HepG2 (cell line): ENCODE results near the gene OLFM4. TPM values are rescaled to one million over a fixed set of nuclear protein-coding genes. Genes with fewer than 3 reads are reported as not detected.

ENCODE experiments used
- ATAC-seq: fragments of 200-7000 bp; cut with Tn5 transposase; 3 replicates; pipeline ENCODE4 v1.9.1; 2020; ENCODE audit warnings: mild to moderate bottlenecking, moderate library complexity
- BruUV-seq: library from RNA; stranded (reverse); fragments of 400-500 nt; replicated peaks from 2 replicates; lab custom pipeline; 2021; lab: Mats Ljungman, UMichigan
- CTCF ChIA-PET: fragments of 300-600 bp; formaldehyde crosslinking; extraction: SDS; loops from one replicate; lab custom pipeline; 2021; ENCODE audit warnings: low total read pairs, inconsistent platforms, low intra/inter-chr PET ratio; lab: Yijun Ruan, JAX
- POLR2A ChIA-PET: fragments of 350-600 bp; sonication (Branson Sonifier 250); formaldehyde crosslinking; loops from one replicate; lab custom pipeline; 2020; ENCODE audit warnings: antibody characterized with exemption, inconsistent platforms; lab: Yijun Ruan, JAX
- DNase-seq: peaks from one replicate; pipeline ENCODE4 v3.0.0-alpha.2; 2015; ENCODE audit warnings: low spot score
- FAIRE-seq: peaks from 3 replicates; lab custom pipeline; 2011; peaks lifted over from hg19 to GRCh38; lab: Jason Lieb, UNC
- H2AFZ ChIP-seq: one replicate; pipeline ENCODE4 v1.6.1; 2011; ENCODE audit warnings: low read length, inconsistent platforms
- H3K27ac ChIP-seq: fragments of 300-600 bp; 3 replicates; pipeline ENCODE4 v1.8.0; 2011; ENCODE audit warnings: mixed run types, mild to moderate bottlenecking, mixed read lengths, low read length, inconsistent platforms; ENCODE audit not compliant: insufficient read depth; ENCODE audit errors: extremely low read length
- H3K27me3 ChIP-seq, 2 experiments: fragments of 200-600 bp in 1 of 2; 2 replicates in 1 of 2; 3 replicates in 1 of 2; pipeline versions ENCODE4 v1.6.0 to v1.8.0; 2011; ENCODE audit warnings: low read length in 2 of 2, mild to moderate bottlenecking in 2 of 2, moderate library complexity in 2 of 2, inconsistent platforms in 1 of 2; ENCODE audit not compliant: insufficient read depth in 2 of 2, control insufficient read depth in 1 of 2
- H3K36me3 ChIP-seq, 2 experiments: fragments of 200-600 bp in 1 of 2; replicated peaks in 1 of 2; 2 replicates in 1 of 2; 3 replicates in 1 of 2; pipeline versions ENCODE4 v1.5.1 to v1.8.0; 2011; ENCODE audit warnings: low read length in 2 of 2, inconsistent platforms in 1 of 2; ENCODE audit not compliant: insufficient read depth in 2 of 2, control insufficient read depth in 1 of 2
- H3K4me1 ChIP-seq: 2 replicates; pipeline ENCODE4 v1.5.1; 2012; ENCODE audit warnings: low read length, inconsistent platforms; ENCODE audit not compliant: insufficient read depth
- H3K4me2 ChIP-seq: 2 replicates; pipeline ENCODE4 v1.6.0; 2011; ENCODE audit warnings: low read depth, low read length, inconsistent platforms
- H3K4me3 ChIP-seq, 3 experiments: fragments of 200-600 bp in 1 of 3; sonication (generic), shearing (Covaris generic) in 1 of 3; replicated peaks in 1 of 3; 2 replicates each; pipeline ENCODE4 v1.5.1; 2011 to 2016; ENCODE audit warnings: low read length in 3 of 3, inconsistent platforms in 2 of 3, low read depth in 2 of 3, mild to moderate bottlenecking in 2 of 3, control low read depth in 1 of 3, mixed read lengths in 1 of 3; ENCODE audit not compliant: insufficient read depth in 1 of 3
- H3K79me2 ChIP-seq: one replicate; pipeline ENCODE4 v1.6.1; 2011; ENCODE audit warnings: low read length, inconsistent platforms; ENCODE audit not compliant: insufficient read depth
- H3K9ac ChIP-seq: 2 replicates; pipeline ENCODE4 v1.6.0; 2011; ENCODE audit warnings: mild to moderate bottlenecking, low read depth, low read length, inconsistent platforms; ENCODE audit not compliant: insufficient read depth
- H3K9me3 ChIP-seq: 2 replicates; pipeline ENCODE4 v1.5.1; 2012; ENCODE audit warnings: mild to moderate bottlenecking, low read length
- H4K20me1 ChIP-seq: 2 replicates; pipeline ENCODE4 v1.6.0; 2011; ENCODE audit warnings: inconsistent platforms, mild to moderate bottlenecking, low read length, moderate library complexity; ENCODE audit not compliant: insufficient read depth
- ARID2 ChIP-seq: sonication (generic); formaldehyde crosslinking; IDR thresholded peaks from 2 replicates; pipeline ENCODE4 v1.8.1; 2022; ENCODE audit warnings: mild to moderate bottlenecking, missing genetic modification reagents, borderline replicate concordance
- ATF5 ChIP-seq: sonication (generic); formaldehyde crosslinking; IDR thresholded peaks from 2 replicates; pipeline ENCODE4 v1.4.0; 2020; ENCODE audit warnings: mild to moderate bottlenecking, low read depth, missing genetic modification reagents
- CERS6 ChIP-seq: sonication (generic); formaldehyde crosslinking; IDR thresholded peaks from 2 replicates; pipeline ENCODE4 v1.5.0; 2020; ENCODE audit warnings: missing genetic modification reagents
- HNRNPH1 ChIP-seq: fragments of 200-400 bp; formaldehyde crosslinking; optimal IDR thresholded peaks from 2 replicates; pipeline ENCODE3; 2017; ENCODE audit warnings: mild to moderate bottlenecking, low read depth, low read length
- KDM3A ChIP-seq: IDR thresholded peaks from 2 replicates; pipeline ENCODE4 v1.6.1; 2018; ENCODE audit warnings: low read depth, missing compliant biosample characterization
- PPARG ChIP-seq: conservative IDR thresholded peaks from 2 replicates; pipeline ENCODE4 v1.6.1; 2016; ENCODE audit warnings: missing biosample characterization, missing genetic modification reagents
- REL ChIP-seq: sonication (generic); formaldehyde crosslinking; conservative IDR thresholded peaks from 2 replicates; pipeline ENCODE4 v1.8.0; 2022; ENCODE audit warnings: mild to moderate bottlenecking, missing genetic modification reagents, moderate library complexity
- TARDBP ChIP-seq: sonication (generic); formaldehyde crosslinking; IDR thresholded peaks from 2 replicates; pipeline ENCODE4 v1.8.0; 2022; ENCODE audit warnings: mild to moderate bottlenecking, missing genetic modification reagents
- ZBTB40 ChIP-seq, 2 experiments: fragments of 450-650 bp in 1 of 2; sonication (generic) in 1 of 2; formaldehyde crosslinking in 1 of 2; IDR thresholded peaks; 2 replicates each; pipeline versions ENCODE4 v1.6.1 to v1.8.0; 2016 to 2022; ENCODE audit warnings: antibody characterized with exemption in 1 of 2, mild to moderate bottlenecking in 1 of 2, missing genetic modification reagents in 1 of 2
- ZFAT ChIP-seq: sonication (generic); formaldehyde crosslinking; conservative IDR thresholded peaks from 2 replicates; pipeline ENCODE4 v1.8.1; 2023; ENCODE audit warnings: missing genetic modification reagents, inconsistent platforms
- ZNF274 ChIP-seq: sonication (generic); formaldehyde crosslinking; IDR thresholded peaks from 2 replicates; pipeline ENCODE4 v1.5.1; 2020; ENCODE audit warnings: mild to moderate bottlenecking, missing genetic modification reagents
- ZNF564 ChIP-seq: sonication (generic); formaldehyde crosslinking; IDR thresholded peaks from 2 replicates; pipeline ENCODE4 v1.8.1; 2023; ENCODE audit warnings: mild to moderate bottlenecking, missing genetic modification reagents
- WGBS: methylation state at CpG from one replicate; pipeline ENCODE4 v1.1.6; 2017; ENCODE audit warnings: low lambda C conversion rate; 5-methylcytosine and 5-hydroxymethylcytosine counted together
- in situ Hi-C: cut with HindIII; loops from 2 replicates; pipeline ENCODE4 v1.10.0; 2017; ENCODE audit warnings: low pct_unique_long_range_greater_than_20kb; ENCODE audit not compliant: extremely low pct_ligation_motif_present
- intact Hi-C: fragments of 100-400 bp; cut with micrococcal nuclease; formaldehyde crosslinking; loops from one replicate; pipeline ENCODE4 v1.10.0; 2022; ENCODE audit not compliant: unreplicated experiment
- polyA plus RNA-seq, 8 experiments: library from polyadenylated mRNA; depleted of rRNA in 3 of 8; stranded (reverse) in 7 of 8; unstranded in 1 of 8; fragments of >200 nt; fragmentation: Illumina TruSeq in 4 of 8; extraction: Trizol in 4 of 8; gene quantifications; 2 replicates each; pipeline versions ENCODE4 v1.2.1 to v1.2.3, GENCODE V29; 2011 to 2016; ENCODE audit warnings: low read depth in 4 of 8, missing spikeins in 1 of 8, mixed read lengths in 1 of 8; ENCODE audit not compliant: insufficient read depth in 1 of 8
- total RNA-seq, 5 experiments: library from RNA; depleted of rRNA; stranded (reverse); fragments of >200 nt; fragmentation: Illumina TruSeq; extraction: Trizol; gene quantifications; 2 replicates each; pipeline ENCODE4 v1.2.3, GENCODE V29; 2016; ENCODE audit warnings: low read depth in 1 of 5

The OLFM4 gene
- total and polyA plus RNA-seq, 2 of the 13 experiments (the other 11 are each of a cell fraction or from before 2014, with no cell fraction given), result not detected

- TF ChIP-seq ZFAT (CRISPR knock-in tag), result no peak
Measured at GRCh38 chr13:53004573-53004972, 24.0 kb upstream of the OLFM4 start (continued).

GRCh38 chr13:53005626-53006025 lies 23.0 kb upstream of the OLFM4 start:
- 0 out of 2 replicates have a peak, but pooled peaks cover 2% of the 10 kb centered on the region for H3K4me1 ChIP-seq
- in situ Hi-C loops, result no loop called here
- no peaks in the 10 kb centered on the region for H3K36me3 ChIP-seq
- BruUV-seq, result no TSS peak
- intact Hi-C loops, result no loop called here
- POLR2A ChIA-PET, result no interaction called here
- no peak for ATAC-seq
- FAIRE-seq, result no peak
- no peak overlapping the region for H3K4me2 ChIP-seq
- no peaks in the 10 kb centered on the region; a peak in 1 of 5 replicates for H3K27me3 ChIP-seq
- H4K20me1 ChIP-seq, result no peaks in the 10 kb centered on the region
- no peaks in the 10 kb centered on the region for H3K9me3 ChIP-seq
- no peak overlapping the region for H3K9ac ChIP-seq
- H3K27ac ChIP-seq, result no peak overlapping the region
- CTCF ChIA-PET, result no interaction called here
- no peak overlapping the region for H2AFZ ChIP-seq
- H3K79me2 ChIP-seq, result no peaks in the 10 kb centered on the region
- WGBS, result 76% methylated on average over 9 of the region's 12 CpGs
- H3K4me3 ChIP-seq, result no peak overlapping the region
- DNase-seq, result no peak
- TF ChIP-seq ARID2 (no peak), ATF5 (CRISPR knock-in tag) (no peak), ZBTB40 (IDR thresholded peaks at IDR 0.05) (no peak), ZBTB40 (CRISPR knock-in tag; IDR thresholded peaks at IDR 0.05) (no peak), HNRNPH1 (no peak), REL (CRISPR knock-in tag) (no peak), PPARG (CRISPR knock-in tag) (no peak), KDM3A (CRISPR knock-in tag) (no peak), CERS6 (no peak), TARDBP (CRISPR knock-in tag) (no peak), ZNF564 (CRISPR knock-in tag) (no peak), ZNF274 (CRISPR knock-in tag) (no peak)
